Neural cell (in vitro differentiated cells): ENCODE measurements around the gene PPP1R8. TPM values are rescaled to one million over a fixed set of nuclear protein-coding genes. Genes with fewer than 3 reads are reported as not detected.

Experiments used
- H2AFZ ChIP-seq: fragments of 200-600, 300-800 bp; sonication (generic), shearing (Covaris generic); 2 replicates; pipeline ENCODE4 v1.6.0; 2014; ENCODE audit warnings: low read depth, mild to moderate bottlenecking, antibody characterized with exemption, low read length, moderate library complexity
- H3F3A ChIP-seq: fragments of 200-600 bp; shearing (Covaris generic); 2 replicates; pipeline ENCODE4 v1.6.1; 2016; ENCODE audit warnings: mild to moderate bottlenecking, moderate library complexity, mixed read lengths, antibody characterized with exemption, low read length; ENCODE audit not compliant: insufficient read depth, poor library complexity, severe bottlenecking
- H3K27ac ChIP-seq: fragments of 200-600, 300-800 bp; sonication (generic), shearing (Covaris generic); 2 replicates; pipeline ENCODE4 v1.5.1; 2014; ENCODE audit warnings: mild to moderate bottlenecking, low read length, moderate library complexity
- H3K27me3 ChIP-seq: fragments of 300-800, 200-600 bp; sonication (generic), shearing (Covaris generic); 2 replicates; pipeline ENCODE4 v1.6.0; 2014; ENCODE audit warnings: mild to moderate bottlenecking, low read depth, low read length, moderate library complexity; ENCODE audit not compliant: insufficient read depth
- H3K36me3 ChIP-seq: fragments of 300-800, 200-600 bp; sonication (generic), shearing (Covaris generic); 2 replicates; pipeline ENCODE4 v1.5.1; 2014; ENCODE audit warnings: mild to moderate bottlenecking, antibody characterized with exemption, low read length, moderate library complexity; ENCODE audit not compliant: insufficient read depth
- H3K4me2 ChIP-seq: fragments of 300-800, 200-600 bp; sonication (generic), shearing (Covaris generic); 2 replicates; pipeline ENCODE4 v1.6.0; 2014; ENCODE audit warnings: mild to moderate bottlenecking, low read length
- H3K4me3 ChIP-seq: fragments of 300-800, 200-600 bp; sonication (generic), shearing (Covaris generic); 2 replicates; pipeline ENCODE4 v1.5.1; 2014; ENCODE audit warnings: mild to moderate bottlenecking, low read length, moderate library complexity
- H3K79me2 ChIP-seq: fragments of 200-600 bp; shearing (Covaris generic); replicated peaks from 2 replicates; pipeline ENCODE4 v1.6.0; 2014; ENCODE audit warnings: mild to moderate bottlenecking, low read length, moderate library complexity; ENCODE audit not compliant: insufficient read depth
- H3K9ac ChIP-seq: fragments of 300-800, 200-600 bp; sonication (generic), shearing (Covaris generic); 2 replicates; pipeline ENCODE4 v1.6.1; 2016; ENCODE audit warnings: mild to moderate bottlenecking, low read length, mixed read lengths
- H3K9me2 ChIP-seq: fragments of 200-600 bp; shearing (Covaris generic); 2 replicates; pipeline ENCODE4 v1.6.1; 2016; ENCODE audit warnings: mild to moderate bottlenecking, low read length, mixed read lengths; ENCODE audit not compliant: insufficient read depth
- H3K9me3 ChIP-seq: fragments of 200-600, 300-800 bp; sonication (generic), shearing (Covaris generic); 2 replicates; pipeline ENCODE4 v1.6.1; 2016; ENCODE audit warnings: mild to moderate bottlenecking, mixed run types, low read length, moderate library complexity, mixed read lengths
- H4K20me1 ChIP-seq: fragments of 200-600 bp; shearing (Covaris generic); 2 replicates; pipeline ENCODE4 v1.6.1; 2016; ENCODE audit warnings: mild to moderate bottlenecking, mixed run types; ENCODE audit not compliant: insufficient read depth
- EP300 ChIP-seq: fragments of 450-650 bp; conservative IDR thresholded peaks from 2 replicates; pipeline ENCODE4 v1.6.1; 2014; ENCODE audit warnings: antibody characterized with exemption, mild to moderate bottlenecking, moderate library complexity; ENCODE audit not compliant: poor library complexity, severe bottlenecking
- EZH2 ChIP-seq: fragments of 200-600, 300-800 bp; shearing (Covaris generic), sonication (generic); IDR thresholded peaks from 2 replicates; pipeline ENCODE4 v1.6.1; 2014; ENCODE audit warnings: antibody characterized with exemption, low read length, borderline replicate concordance, mild to moderate bottlenecking; ENCODE audit not compliant: insufficient read depth, poor library complexity, severe bottlenecking
- MXI1 ChIP-seq: fragments of 450-650 bp; conservative IDR thresholded peaks from 2 replicates; pipeline ENCODE4 v1.6.1; 2014; ENCODE audit warnings: antibody characterized with exemption, mild to moderate bottlenecking; ENCODE audit not compliant: poor library complexity, severe bottlenecking
- POLR2AphosphoS5 ChIP-seq: IDR thresholded peaks from 2 replicates; pipeline ENCODE4 v1.6.1; 2012
- RAD21 ChIP-seq: fragments of 450-650 bp; conservative IDR thresholded peaks from 2 replicates; pipeline ENCODE4 v1.6.1; 2014; ENCODE audit warnings: antibody characterized with exemption, mild to moderate bottlenecking, moderate library complexity
- SMC3 ChIP-seq: fragments of 450-650 bp; conservative IDR thresholded peaks from 2 replicates; pipeline ENCODE4 v1.6.1; 2014; ENCODE audit warnings: antibody characterized with exemption, mild to moderate bottlenecking, moderate library complexity; ENCODE audit not compliant: poor library complexity
- TAF1 ChIP-seq: IDR thresholded peaks from 2 replicates; pipeline ENCODE4 v1.6.1; 2012; ENCODE audit warnings: low read depth
- polyA plus RNA-seq: library from polyadenylated mRNA; depleted of rRNA; stranded (reverse); fragments of >200 nt; gene quantifications from 2 replicates; pipeline ENCODE4 v1.2.3, GENCODE V29; 2014
- TF ChIP-seq, protein P1 (sequence below): fragments of 450-650 bp; IDR thresholded peaks from 2 replicates; pipeline ENCODE4 v1.5.1; 2014; ENCODE audit warnings: antibody characterized with exemption, mild to moderate bottlenecking, moderate library complexity; ENCODE audit not compliant: poor library complexity, severe bottlenecking
- TF ChIP-seq, protein P2 (sequence below): IDR thresholded peaks from 2 replicates; pipeline ENCODE4 v1.6.1; 2012; ENCODE audit warnings: borderline replicate concordance

PPP1R8 gene
- polyA plus RNA-seq, 1 donor from 2014 or later: 90.1 TPM

DNA sequence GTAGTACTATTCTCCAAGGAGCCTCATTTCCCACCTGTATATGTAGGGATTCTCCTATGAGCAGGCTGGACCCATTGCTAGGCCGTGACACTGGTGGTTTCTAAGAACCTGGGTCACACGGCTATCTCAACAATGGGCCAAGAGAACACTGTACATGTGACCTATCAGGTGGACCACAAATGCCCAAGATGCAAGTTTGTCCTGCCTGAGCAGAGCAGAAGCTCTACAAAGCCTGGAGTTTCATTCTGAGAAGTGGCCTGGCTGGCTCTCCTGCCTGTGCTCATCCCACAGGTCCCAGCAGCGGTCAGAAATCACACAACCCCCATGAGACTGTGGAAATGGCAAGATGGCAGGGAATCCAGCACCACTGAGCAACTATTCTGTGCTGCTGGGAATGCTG, 58.9 kb downstream of the PPP1R8 start:
- Histone ChIP-seq H3K27me3 (no peaks in the 10 kb centered on the region), H3K9me3 (no peaks in the 10 kb centered on the region), H3F3A (no peaks in the 10 kb centered on the region), H2AFZ (no peak overlapping the region), H3K9ac (no peak overlapping the region), H3K36me3 (no peaks in the 10 kb centered on the region), H3K27ac (no peak overlapping the region), H3K4me2 (no peak overlapping the region), H4K20me1 (no peaks in the 10 kb centered on the region), H3K4me3 (no peak overlapping the region), H3K9me2 (no peaks in the 10 kb centered on the region), H3K79me2 (no peaks in the 10 kb centered on the region)
- TF ChIP-seq POLR2AphosphoS5 (no peak), EZH2 (no peak), MXI1 (no peak), SMC3 (no peak)
- TF ChIP-seq, protein P1, sequence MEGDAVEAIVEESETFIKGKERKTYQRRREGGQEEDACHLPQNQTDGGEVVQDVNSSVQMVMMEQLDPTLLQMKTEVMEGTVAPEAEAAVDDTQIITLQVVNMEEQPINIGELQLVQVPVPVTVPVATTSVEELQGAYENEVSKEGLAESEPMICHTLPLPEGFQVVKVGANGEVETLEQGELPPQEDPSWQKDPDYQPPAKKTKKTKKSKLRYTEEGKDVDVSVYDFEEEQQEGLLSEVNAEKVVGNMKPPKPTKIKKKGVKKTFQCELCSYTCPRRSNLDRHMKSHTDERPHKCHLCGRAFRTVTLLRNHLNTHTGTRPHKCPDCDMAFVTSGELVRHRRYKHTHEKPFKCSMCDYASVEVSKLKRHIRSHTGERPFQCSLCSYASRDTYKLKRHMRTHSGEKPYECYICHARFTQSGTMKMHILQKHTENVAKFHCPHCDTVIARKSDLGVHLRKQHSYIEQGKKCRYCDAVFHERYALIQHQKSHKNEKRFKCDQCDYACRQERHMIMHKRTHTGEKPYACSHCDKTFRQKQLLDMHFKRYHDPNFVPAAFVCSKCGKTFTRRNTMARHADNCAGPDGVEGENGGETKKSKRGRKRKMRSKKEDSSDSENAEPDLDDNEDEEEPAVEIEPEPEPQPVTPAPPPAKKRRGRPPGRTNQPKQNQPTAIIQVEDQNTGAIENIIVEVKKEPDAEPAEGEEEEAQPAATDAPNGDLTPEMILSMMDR: no peak

DNA sequence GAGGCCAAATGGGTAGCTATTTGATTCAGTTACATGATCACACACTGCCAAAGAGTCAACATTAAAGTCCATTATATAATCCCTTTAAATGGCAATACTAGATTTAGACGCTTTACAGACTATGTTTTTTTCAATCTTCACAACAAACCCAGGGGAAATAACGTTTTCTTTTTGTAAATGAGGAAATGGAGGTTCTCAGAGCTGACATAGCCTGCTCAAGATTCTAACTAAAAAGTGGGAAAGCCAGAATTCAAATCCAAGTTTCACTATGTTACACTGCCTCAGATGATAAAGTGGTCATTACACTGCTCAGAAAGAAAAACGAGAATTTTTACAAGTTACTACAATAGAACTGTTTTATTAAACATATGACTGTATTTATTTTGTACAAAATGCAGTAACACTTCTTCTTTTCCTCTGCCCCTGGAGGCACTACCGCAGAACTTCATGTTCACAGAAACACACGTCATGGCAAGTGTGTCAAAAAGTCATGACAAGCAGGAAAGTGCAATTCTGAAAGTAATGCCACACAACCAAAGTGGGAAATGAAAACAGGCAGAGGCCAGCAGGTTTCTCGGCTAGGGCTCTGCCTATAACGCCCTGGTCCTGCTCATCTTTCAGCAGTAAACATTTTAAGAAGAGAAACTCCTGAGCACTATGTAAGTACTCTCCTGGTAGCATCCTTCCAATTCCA, 60.8 kb downstream of the PPP1R8 start:
- Histone ChIP-seq H3K9me2 (no peaks in the 10 kb centered on the region), H3K36me3 (no peaks in the 10 kb centered on the region), H3K27ac (no peak overlapping the region), H3K4me3 (no peak overlapping the region), H3K9ac (no peak overlapping the region), H3F3A (no peaks in the 10 kb centered on the region), H3K9me3 (no peaks in the 10 kb centered on the region), H3K79me2 (no peaks in the 10 kb centered on the region), H3K4me2 (no peak overlapping the region), H4K20me1 (no peaks in the 10 kb centered on the region), H2AFZ (no peak overlapping the region), H3K27me3 (no peaks in the 10 kb centered on the region)
- TF ChIP-seq MXI1 (no peak), SMC3 (no peak)
- TF ChIP-seq, protein P2, sequence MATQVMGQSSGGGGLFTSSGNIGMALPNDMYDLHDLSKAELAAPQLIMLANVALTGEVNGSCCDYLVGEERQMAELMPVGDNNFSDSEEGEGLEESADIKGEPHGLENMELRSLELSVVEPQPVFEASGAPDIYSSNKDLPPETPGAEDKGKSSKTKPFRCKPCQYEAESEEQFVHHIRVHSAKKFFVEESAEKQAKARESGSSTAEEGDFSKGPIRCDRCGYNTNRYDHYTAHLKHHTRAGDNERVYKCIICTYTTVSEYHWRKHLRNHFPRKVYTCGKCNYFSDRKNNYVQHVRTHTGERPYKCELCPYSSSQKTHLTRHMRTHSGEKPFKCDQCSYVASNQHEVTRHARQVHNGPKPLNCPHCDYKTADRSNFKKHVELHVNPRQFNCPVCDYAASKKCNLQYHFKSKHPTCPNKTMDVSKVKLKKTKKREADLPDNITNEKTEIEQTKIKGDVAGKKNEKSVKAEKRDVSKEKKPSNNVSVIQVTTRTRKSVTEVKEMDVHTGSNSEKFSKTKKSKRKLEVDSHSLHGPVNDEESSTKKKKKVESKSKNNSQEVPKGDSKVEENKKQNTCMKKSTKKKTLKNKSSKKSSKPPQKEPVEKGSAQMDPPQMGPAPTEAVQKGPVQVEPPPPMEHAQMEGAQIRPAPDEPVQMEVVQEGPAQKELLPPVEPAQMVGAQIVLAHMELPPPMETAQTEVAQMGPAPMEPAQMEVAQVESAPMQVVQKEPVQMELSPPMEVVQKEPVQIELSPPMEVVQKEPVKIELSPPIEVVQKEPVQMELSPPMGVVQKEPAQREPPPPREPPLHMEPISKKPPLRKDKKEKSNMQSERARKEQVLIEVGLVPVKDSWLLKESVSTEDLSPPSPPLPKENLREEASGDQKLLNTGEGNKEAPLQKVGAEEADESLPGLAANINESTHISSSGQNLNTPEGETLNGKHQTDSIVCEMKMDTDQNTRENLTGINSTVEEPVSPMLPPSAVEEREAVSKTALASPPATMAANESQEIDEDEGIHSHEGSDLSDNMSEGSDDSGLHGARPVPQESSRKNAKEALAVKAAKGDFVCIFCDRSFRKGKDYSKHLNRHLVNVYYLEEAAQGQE: no peak

DNA sequence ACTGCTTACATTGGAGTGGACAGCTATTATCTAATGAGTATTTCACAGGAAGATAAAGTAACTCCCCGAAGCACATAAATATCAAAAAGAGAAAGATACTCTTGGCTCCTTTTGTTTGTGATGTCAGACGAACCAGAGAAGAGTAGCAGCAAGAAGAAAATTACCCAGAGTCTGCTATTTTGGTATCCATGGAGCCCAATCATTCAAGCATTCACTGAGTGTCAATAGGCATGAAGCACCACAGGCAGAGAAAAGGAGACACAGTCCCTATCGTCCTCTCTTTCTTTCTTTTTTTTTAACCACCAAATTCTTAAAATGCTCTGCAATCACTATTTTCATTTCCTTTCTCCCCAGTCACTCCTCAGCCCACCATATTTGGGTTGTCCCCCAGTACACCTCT, 63.9 kb downstream of the PPP1R8 start:
- Histone ChIP-seq H3K27me3 (no peaks in the 10 kb centered on the region), H3K9me2 (no peaks in the 10 kb centered on the region), H3F3A (no peaks in the 10 kb centered on the region), H3K4me2 (no peak overlapping the region), H3K9me3 (no peaks in the 10 kb centered on the region), H2AFZ (no peak overlapping the region), H3K9ac (no peak overlapping the region), H3K27ac (no peak overlapping the region), H3K36me3 (no peaks in the 10 kb centered on the region), H3K79me2 (no peaks in the 10 kb centered on the region), H4K20me1 (no peaks in the 10 kb centered on the region), H3K4me3 (no peak overlapping the region)
- TF ChIP-seq, protein P1: no peak
- TF ChIP-seq SMC3 (no peak), MXI1 (no peak), TAF1 (no peak), RAD21 (no peak), POLR2AphosphoS5 (no peak), EZH2 (no peak), EP300 (no peak)
- TF ChIP-seq, protein P2: no peak
